Measurements from ENCODE around the gene PACRGL.

Gene PACRGL

GRCh38 chr4:20700007-20700761, at the start of gene PACRGL:
PACRGL (plus strand) TSS chr4:20700458; CDS start chr4:20704482, 4,024 bp downstream.
- in situ Hi-C loops (cut with HindIII; ENCODE audit: low pct_ligation_motif_present, low pct_unique_long_range_greater_than_20kb, low sequenced_read_pairs) = no loop called here
- DNase-seq = peak; percentile 93

DNA sequence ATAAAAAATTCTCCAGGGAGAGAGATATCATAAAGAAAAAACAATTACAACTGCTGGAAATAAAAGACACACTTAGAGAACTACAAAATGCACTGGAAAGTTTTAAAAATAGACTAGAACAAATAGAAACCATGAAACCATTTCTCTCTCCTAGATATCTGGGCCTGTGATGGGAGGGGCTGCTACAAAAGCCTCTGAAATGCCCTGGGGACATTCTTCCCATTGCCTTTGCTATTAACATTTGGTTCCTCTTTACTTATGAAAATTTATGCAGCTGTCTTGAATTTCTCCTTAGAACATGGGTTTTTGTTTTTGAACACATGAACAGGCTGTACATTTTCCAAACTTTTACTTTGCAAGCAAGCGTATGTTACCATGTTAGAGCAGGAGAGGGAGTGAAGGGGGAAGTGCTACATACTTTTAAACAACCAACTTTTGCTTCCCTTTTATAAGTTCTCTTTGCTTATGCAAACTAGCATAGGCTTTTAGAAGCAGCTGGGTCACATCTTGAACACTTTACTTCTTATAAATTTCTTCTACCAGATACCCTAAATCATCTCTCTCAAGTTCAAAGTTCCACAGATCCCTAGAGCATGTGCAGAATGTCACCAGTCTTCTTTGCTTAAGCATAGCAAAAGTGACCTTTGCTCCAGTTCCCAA, 47.9 kb upstream of the PACRGL start:
- no peak for DNase-seq
- in situ Hi-C loops (cut with HindIII; ENCODE audit: low pct_ligation_motif_present, low pct_unique_long_range_greater_than_20kb, low sequenced_read_pairs) = no loop called here

DNA sequence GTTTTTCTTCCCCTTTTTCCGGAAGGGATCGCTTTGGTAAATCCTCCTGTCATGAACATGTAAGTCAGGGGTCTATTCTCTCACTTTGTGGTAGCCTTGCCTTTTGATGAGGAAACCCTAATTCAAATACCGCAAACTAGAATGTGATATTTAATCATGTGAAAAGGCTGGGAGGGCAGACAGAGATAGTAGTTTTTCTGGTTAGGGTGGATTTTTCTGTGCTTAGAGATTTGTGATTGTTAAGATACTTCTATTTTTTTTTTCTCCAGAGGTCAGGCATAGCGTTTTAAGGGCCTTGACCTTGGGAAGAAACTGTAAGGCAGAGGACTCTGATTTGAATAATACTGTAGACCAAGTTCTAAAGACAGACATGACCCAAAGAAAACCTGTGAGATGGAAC, 41.8 kb upstream of the PACRGL start:
- no peak for DNase-seq
- in situ Hi-C loops (cut with HindIII; ENCODE audit: low pct_ligation_motif_present, low pct_unique_long_range_greater_than_20kb, low sequenced_read_pairs) = no loop called here

DNA sequence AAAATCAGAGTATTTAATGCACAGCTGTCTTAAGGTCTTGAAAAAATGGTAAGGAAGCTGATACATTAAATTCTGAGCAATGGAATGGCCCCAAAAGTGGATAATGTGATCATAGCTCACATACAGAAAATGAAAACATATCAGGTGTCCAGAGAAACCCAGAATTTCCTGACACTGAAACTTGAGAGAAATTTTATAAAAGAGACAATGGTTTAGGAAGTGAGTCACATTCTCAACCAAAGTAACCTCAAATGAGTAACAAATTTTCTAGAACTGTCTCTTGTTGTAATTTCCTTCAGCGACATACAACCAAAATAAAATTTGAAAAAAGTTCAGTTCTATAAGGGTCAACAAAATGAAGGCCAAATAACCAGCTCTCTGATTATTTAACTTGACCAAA, 37.4 kb upstream of the PACRGL start:
- in situ Hi-C loops (cut with HindIII; ENCODE audit: low pct_ligation_motif_present, low pct_unique_long_range_greater_than_20kb, low sequenced_read_pairs) = no loop called here
- DNase-seq = no peak

GRCh38 chr4:20666012-20666860, 34.0 kb upstream of the PACRGL start:
- in situ Hi-C loops (cut with HindIII; ENCODE audit: low pct_ligation_motif_present, low pct_unique_long_range_greater_than_20kb, low sequenced_read_pairs) = no loop called here
- DNase-seq = no peak

GRCh38 chr4:20672262-20672661, 28.0 kb upstream of the PACRGL start:
- in situ Hi-C loops (cut with HindIII; ENCODE audit: low pct_ligation_motif_present, low pct_unique_long_range_greater_than_20kb, low sequenced_read_pairs) = no loop called here
- DNase-seq = no peak

- no peak for DNase-seq
- in situ Hi-C loops (cut with HindIII; ENCODE audit: low pct_ligation_motif_present, low pct_unique_long_range_greater_than_20kb, low sequenced_read_pairs) = no loop called here
Observed at GRCh38 chr4:20675786-20676185, 24.5 kb upstream of the PACRGL start.

DNA sequence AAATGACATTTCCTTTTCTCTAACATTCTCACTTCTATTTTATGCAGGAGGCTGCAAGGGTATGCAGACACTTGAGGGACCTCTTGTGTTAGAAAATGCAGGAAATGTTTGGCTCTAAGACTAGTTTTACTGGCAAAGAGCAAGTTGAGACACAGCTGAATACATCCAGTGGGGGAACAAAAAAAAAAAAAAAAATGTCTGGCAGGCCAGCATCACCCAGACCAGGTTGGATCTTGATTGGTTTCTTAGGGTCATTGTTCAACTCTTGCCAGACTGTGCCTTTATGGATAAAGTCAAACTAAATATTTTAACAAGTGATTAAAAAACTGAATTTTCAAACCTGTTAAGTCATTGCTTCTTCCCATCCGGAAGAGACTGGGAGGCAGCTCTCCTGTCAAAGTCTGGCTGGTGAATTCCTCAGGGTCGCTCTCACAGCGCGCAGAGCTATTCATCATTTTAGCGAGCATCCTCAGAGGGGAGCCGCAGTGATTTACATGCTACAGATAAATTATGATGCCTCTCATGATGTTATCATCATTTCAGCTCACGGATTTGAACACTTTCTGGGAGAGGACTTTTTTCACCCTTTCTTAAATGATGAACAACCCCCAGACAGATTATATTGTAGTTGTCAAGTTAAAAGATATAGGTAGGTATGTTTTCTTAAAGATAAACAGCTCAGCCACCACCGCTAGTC, 23.6 kb upstream of the PACRGL start:
- DNase-seq = no peak
- in situ Hi-C loops (cut with HindIII; ENCODE audit: low pct_ligation_motif_present, low pct_unique_long_range_greater_than_20kb, low sequenced_read_pairs) = no loop called here

DNA sequence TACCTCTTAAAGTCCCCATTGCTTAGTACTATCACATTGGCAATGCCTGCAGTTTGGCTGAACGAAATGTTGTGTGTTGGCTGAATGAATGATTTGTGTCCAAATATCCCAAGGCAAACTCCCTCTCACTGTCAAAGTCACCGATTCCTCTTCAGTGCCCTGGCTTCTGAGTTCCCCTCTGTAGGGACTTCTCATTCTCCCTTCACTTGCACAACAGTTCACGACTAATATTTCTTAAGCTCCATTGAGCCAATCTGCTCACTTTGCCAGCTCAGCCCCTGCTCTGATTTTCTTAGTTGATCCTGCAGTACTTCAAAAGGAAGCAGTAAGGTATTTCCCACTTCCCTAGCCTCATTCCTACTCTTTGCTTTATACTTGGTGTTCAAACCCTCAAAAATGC, 21.9 kb upstream of the PACRGL start:
- DNase-seq = no peak
- in situ Hi-C loops (cut with HindIII; ENCODE audit: low pct_ligation_motif_present, low pct_unique_long_range_greater_than_20kb, low sequenced_read_pairs) = no loop called here

DNA sequence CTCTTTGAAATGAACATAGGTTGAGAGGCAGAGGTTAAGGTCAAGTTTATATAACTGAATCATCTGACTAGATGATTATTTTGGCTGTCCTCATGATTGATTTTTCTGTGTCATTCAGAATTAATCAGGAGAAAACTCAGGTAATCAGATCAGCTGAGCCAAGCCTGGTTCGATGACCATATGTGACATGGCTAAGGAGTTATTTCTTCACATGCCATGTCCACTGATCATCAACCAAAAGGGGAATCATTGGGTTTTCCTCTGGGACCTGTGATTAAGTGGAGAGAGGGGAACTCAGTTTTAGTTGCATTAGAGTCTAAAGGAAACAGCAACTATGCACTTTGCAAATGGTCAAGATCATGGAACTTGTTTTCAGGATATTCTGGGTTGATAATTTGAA, 20.3 kb upstream of the PACRGL start:
- no peak for DNase-seq
- in situ Hi-C loops (cut with HindIII; ENCODE audit: low pct_ligation_motif_present, low pct_unique_long_range_greater_than_20kb, low sequenced_read_pairs) = no loop called here

GRCh38 chr4:20680736-20681135, 19.5 kb upstream of the PACRGL start:
- no peak for DNase-seq
- in situ Hi-C loops (cut with HindIII; ENCODE audit: low pct_ligation_motif_present, low pct_unique_long_range_greater_than_20kb, low sequenced_read_pairs) = no loop called here

DNA sequence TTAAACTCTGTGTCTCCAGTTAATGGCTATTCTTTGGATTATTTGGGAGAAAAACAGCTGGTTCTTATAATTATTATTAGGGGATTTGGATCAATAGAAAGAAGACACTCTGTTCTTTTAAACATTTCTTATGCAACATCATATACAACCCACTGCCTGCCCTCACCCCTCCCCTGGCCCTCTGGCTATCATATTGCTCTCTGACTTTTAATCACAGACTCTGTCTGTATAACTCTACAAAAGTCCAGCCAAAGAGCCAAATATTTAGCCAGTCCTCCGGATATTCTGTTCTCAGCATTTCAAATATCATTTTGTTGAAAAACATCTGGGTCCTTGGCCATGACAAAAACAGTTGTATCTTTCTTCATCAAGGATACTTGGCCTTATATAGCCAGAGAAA, 19.0 kb upstream of the PACRGL start:
- in situ Hi-C loops (cut with HindIII; ENCODE audit: low pct_ligation_motif_present, low pct_unique_long_range_greater_than_20kb, low sequenced_read_pairs) = no loop called here
- DNase-seq = no peak

- no peak for DNase-seq
- in situ Hi-C loops (cut with HindIII; ENCODE audit: low pct_ligation_motif_present, low pct_unique_long_range_greater_than_20kb, low sequenced_read_pairs) = no loop called here
Observed at GRCh38 chr4:20682853-20683252, 17.4 kb upstream of the PACRGL start.

DNA sequence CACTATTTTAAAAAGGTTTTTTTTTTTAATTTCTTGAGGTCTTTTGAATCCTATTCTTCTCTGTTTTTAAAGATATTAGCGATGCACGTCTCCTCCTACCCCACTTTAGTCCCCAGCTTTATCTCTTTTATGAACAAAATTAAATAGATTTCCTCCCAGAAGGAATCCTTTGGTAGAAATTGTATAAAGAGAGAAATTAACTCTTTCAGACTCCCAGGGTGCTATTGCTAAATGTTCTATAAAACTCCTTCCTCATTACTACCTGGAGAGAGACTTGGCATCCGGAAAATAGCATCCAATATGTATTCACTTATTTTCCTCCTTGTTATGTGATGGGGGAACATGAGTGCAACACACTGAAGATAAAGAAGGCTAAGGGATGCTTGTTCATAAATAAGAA, 16.5 kb upstream of the PACRGL start:
- DNase-seq = no peak
- in situ Hi-C loops (cut with HindIII; ENCODE audit: low pct_ligation_motif_present, low pct_unique_long_range_greater_than_20kb, low sequenced_read_pairs) = no loop called here

- peak; percentile 33 for DNase-seq
- in situ Hi-C loops (cut with HindIII; ENCODE audit: low pct_ligation_motif_present, low pct_unique_long_range_greater_than_20kb, low sequenced_read_pairs) = no loop called here
Observed at GRCh38 chr4:20684852-20685763, 15.2 kb upstream of the PACRGL start.

GRCh38 chr4:20687864-20688263, 12.4 kb upstream of the PACRGL start:
- peak; percentile 94 for DNase-seq
- in situ Hi-C loops (cut with HindIII; ENCODE audit: low pct_ligation_motif_present, low pct_unique_long_range_greater_than_20kb, low sequenced_read_pairs) = no loop called here

DNA sequence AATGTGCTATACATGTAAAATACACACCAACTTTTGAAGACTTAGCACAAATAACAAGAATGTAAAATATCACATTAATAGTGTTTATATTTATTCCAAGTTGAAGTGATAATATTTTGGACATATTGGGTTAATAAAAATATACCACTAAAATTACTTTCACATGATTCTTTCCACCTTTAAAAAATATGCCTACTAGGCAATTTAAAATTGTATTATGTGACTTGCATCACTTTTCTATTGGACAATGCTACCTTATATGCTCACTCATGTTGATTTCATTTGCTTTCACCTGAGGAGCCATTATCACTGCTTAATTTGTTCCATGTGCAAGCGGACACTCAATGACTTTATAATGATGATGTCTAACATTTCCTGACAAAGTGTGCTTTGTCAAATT, 3.4 kb upstream of the PACRGL start:
- in situ Hi-C loops (cut with HindIII; ENCODE audit: low pct_ligation_motif_present, low pct_unique_long_range_greater_than_20kb, low sequenced_read_pairs) = no loop called here

DNA sequence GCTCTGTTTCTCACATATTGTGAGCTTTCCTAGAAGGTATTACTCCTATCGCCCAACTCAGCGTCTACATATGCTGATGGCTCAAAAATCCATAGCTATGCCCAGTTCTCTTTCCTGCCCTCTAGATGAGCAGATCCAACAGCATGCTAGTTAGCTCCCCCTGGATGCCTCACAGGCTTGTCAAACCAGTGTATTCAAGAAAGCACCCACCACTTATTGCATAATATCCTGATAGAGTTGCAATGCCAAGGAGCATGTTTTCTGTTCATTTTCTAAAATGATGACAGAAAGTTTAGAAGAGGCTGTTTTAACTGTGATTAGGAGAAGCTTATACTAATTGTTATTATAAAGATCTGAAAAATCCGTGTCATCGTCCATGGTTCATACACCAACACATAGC, 1.9 kb upstream of the PACRGL start:
- in situ Hi-C loops (cut with HindIII; ENCODE audit: low pct_ligation_motif_present, low pct_unique_long_range_greater_than_20kb, low sequenced_read_pairs) = no loop called here
- peak; percentile 22 for DNase-seq

More for the DNA sequence above, 3.4 kb upstream of the PACRGL start:
- no peak for DNase-seq

Data from ACHN (cell line).